Measurements from ENCODE around the gene H2AZ2. TPM values are rescaled to one million over a fixed set of nuclear protein-coding genes. Genes with fewer than 3 reads are reported as not detected.
"Not testable (repeated sequence)": the region's sequence is repeated elsewhere in the genome, so short reads cannot be mapped to it uniquely, and the experiment has no call there.

Gene H2AZ2
- total RNA-seq, 1 donor from 2014 or later, result 300 TPM

DNA sequence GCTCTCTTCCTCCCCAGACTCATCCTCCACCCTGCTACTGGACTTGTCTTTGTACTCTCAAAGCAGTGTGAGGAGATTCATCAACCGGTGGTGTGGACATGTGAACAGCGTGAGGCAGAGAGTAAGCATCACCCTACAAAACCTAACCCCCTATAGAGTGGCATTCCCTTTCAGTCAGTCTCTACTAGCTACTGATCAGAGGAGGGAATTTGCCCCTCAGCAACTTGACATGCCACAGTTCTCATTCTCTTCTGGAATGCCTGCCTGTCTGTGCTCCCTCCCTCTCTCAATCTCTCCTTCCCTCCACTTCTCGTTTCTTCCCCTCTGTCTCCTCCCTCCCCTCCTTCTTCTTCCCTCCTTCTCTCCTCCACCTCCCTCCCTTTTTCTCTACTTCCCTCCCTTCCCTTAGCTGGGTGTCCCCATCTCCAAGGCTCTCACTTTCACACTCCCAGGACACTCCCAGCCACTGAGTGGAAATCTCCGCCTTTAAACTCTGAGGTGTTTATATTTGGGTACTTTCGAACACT is 24.6 kb downstream of the H2AZ2 start:
- intact Hi-C loops (cut with micrococcal nuclease), result no loop called here

DNA sequence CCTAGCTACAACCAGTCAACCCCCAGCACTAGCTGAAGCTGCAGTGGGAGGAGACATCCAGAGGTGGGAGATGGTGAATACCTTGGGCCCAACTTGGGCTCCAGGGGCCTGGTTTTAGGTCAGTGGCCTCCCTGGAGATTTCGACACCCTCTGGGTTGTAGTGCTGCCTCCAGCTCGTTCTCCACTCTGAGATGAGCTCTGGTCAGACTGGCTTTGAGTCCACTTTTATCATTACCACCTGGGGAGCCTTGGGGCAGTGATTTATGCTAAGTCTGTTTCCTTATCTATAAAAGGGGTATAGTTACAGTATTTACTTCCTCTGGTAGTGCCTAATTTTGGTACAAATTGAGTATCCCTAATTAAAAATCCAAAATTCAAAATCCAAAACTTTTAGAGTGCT is 28.6 kb downstream of the H2AZ2 start:
- intact Hi-C loops (cut with micrococcal nuclease), result no loop called here

GRCh38 chr7:44814919-44815318 is 33.0 kb downstream of the H2AZ2 start:
- intact Hi-C loops (cut with micrococcal nuclease), result no loop called here

DNA sequence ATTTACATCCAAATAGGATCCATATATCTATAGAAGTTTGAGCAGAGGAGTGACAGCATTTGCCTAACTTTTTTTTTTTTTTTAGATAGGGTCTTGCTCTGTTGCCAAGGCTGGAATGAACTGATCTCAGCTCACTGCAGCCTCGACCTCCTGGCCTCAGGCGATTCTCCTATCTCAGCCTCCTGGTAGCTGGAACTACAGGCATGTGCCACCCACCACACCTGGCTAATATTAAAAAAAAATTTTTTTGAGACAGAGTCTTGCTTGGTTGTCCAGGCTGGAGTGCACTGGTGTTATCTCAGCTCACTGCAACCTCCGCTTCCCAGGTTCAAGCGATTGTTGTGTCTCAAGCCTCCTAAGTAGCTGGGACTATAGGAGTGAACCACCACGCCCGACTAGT is 36.3 kb downstream of the H2AZ2 start:
- intact Hi-C loops (cut with micrococcal nuclease), result no loop called here

DNA sequence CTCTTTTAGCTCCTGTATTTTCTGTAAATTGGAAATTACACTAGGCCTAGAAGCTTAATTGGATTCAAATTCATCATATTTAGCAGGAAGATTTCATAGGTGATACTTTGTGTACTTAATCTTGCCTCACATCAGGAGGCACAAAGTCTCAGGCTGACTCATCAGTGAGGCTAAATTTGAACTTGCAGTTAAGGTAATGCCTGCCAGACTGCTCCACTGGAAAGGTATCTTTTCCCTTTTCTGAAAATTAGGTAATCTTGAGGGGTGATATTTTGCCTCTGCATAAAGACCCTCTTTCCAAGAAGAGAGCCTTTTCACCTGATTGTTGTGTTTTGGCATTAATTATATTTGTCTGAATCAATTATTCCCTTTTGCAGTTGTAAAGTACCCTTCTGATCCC is 36.8 kb downstream of the H2AZ2 start:
- intact Hi-C loops (cut with micrococcal nuclease), result no loop called here

- intact Hi-C loops (cut with micrococcal nuclease), result no loop called here
Observed at GRCh38 chr7:44808914-44809393, 38.9 kb downstream of the H2AZ2 start.

GRCh38 chr7:44805950-44806349 is 41.9 kb downstream of the H2AZ2 start:
- intact Hi-C loops (cut with micrococcal nuclease), result no loop called here

- intact Hi-C loops (cut with micrococcal nuclease), result not testable (repeated sequence)
Observed at GRCh38 chr7:44803828-44804519, 43.9 kb downstream of the H2AZ2 start.

DNA sequence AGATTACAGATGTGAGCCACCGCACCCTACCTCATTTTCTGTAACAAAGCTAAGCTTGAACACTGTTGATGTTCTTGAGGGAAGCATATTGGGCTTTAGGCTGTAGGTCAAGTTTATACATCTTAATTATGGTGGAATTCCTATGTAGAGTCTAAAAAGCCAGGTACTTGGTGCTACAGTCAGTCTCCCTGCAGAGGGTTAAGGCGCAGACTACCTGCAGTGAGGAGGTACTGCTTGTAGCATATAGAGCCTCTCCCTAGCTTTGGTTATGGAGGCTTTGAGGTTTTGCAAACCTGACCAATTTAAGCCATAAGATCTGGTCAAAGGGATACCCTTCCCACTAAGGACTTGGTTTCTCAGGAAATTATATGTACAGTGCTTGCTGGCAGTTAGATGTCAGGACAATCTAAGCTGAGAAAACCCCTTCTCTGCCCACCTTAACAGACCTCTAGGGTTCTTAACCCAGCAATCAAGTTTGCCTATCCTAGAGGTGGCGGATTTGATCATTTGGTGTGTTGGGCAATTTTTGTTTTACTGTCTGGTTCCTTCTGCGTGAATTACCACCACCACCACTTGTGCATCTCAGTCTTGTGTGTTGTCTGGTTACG is 45.4 kb downstream of the H2AZ2 start:
- intact Hi-C loops (cut with micrococcal nuclease), result no loop called here

GRCh38 chr7:44801890-44802289 is 46.0 kb downstream of the H2AZ2 start:
- intact Hi-C loops (cut with micrococcal nuclease), result no loop called here

GRCh38 chr7:44799939-44800338 is 47.9 kb downstream of the H2AZ2 start:
- intact Hi-C loops (cut with micrococcal nuclease), result loop anchor here (5.0 kb wide), 2 partner anchors 122 to 202 kb away; partner anchors contain the start of gene CCM2

GRCh38 chr7:44798649-44799305 is 49.1 kb downstream of the H2AZ2 start:
- intact Hi-C loops (cut with micrococcal nuclease), result loop anchor here (5.0 kb wide), 2 partner anchors 124 to 204 kb away; partner anchors contain the start of gene CCM2

- intact Hi-C loops (cut with micrococcal nuclease), result loop anchor here (2.0 to 5.0 kb wide), 3 partner anchors 125 to 205 kb away; partner anchors contain the start of genes CCM2 and MYO1G
Observed at GRCh38 chr7:44797329-44798258, 50.3 kb downstream of the H2AZ2 start.

- intact Hi-C loops (cut with micrococcal nuclease), result loop anchor here (1.0 to 5.0 kb wide), 10 partner anchors 48 to 595 kb away; partner anchors contain the start of genes CCM2, H2AZ2, MYO1G and OGDH
Observed at GRCh38 chr7:44796504-44797328, 51.2 kb downstream of the H2AZ2 start, which contains the start of gene PPIA. Gene PPIA (plus strand): TSS chr7:44796681. CDS start chr7:44796725, 44 bp downstream.

DNA sequence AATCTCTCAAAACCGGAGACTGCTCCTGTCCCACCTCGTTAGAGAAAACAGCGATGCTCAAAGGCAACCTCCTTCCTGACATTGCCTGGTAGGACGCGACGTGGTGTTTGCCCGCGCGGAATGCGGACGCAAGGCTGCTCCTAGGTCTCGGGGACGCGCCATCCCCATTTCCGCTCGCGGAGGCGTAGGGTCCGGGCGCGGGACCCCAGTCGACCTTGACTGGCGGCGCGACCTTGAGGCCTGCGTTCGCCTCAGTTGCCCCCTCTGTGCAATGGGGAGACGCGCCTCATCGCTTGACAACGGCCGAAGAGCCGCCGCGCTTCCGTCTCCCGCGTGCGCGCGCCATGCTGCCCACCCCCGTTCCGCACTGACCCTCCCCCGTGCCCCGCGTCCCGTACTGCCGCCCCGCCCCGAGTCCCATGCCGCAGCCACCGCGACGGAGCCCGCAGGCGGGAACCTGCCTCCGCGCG is 51.8 kb downstream of the H2AZ2 start:
- intact Hi-C loops (cut with micrococcal nuclease), result loop anchor here (1.0 to 5.0 kb wide), 10 partner anchors 48 to 595 kb away; partner anchors contain the start of genes CCM2, H2AZ2, MYO1G and OGDH

- intact Hi-C loops (cut with micrococcal nuclease), result no loop called here
Observed at GRCh38 chr7:44794331-44794730, 53.6 kb downstream of the H2AZ2 start.

DNA sequence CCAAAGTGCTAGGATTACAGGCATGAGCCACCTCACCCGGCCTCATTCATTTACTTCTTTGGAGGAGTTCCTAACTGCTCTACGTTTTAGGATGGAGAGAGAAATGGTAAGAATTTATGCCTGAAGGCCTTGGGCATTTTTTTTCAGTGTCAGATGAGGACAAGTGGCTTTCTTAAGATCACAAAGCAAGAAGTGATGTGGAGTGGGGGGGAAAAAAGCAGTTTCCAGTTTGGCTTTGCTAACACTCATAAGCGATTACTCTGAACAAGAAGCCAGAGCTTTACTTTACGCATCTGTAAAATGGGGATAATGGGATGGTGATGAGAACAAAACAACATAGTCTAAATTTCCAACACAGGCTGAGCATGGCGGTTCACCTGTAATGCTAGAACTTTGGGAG is 54.0 kb downstream of the H2AZ2 start:
- intact Hi-C loops (cut with micrococcal nuclease), result no loop called here

DNA sequence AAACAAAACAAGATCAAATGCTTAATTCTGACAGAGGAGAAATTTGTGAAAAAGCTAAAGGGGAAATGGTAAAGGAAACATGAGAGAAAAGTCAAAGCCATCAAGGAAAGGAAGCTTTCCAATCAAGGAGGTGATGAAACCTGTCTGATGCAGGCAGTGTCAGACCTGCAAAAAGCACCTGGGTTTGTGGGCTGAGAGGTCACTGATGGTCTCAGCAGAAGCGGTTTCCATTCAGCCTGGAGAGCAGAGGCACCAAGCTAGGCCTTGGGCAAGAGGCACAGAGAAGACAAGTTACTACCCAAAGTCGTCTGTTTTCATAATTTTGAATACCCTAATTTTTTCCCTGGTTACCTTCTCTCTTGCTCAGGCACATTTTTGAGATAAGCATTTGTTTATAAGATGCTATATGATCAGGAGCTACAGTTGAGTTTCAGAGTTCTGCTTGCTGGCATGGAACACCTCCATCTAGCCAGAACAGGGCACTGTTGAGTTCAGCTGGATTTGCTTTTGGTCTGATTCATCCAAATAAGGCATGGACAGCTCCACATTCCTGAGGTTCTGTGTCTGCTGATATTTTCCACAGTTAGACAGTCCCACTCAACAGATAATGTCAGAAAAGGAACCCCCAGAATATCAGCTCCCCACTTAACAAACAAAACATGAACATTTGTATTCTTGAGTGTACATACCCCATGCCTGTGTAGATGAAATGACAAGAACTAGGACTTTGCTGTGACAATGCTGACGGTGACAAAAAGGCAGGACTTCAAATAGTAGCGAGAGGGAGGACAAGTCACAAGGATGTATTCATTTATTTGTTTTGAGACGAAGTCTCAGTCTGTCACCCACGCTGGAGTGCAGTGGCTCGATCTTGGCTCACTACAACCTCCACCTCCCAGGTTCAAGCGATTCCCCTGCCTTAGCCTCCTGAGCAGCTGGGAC is 56.3 kb downstream of the H2AZ2 start:
- intact Hi-C loops (cut with micrococcal nuclease), result no loop called here

Measured in T-helper 2 cell treated with Interferon-gamma antibody and Interleukin-4, amounts not matched to agents 100 ng/mL and 5 ng/mL, for 36 hours (primary cell).